ENCODE results near the gene GALNT2.

The GALNT2 gene

GRCh38 chr1:230248016-230248888 is 181.2 kb downstream of the GALNT2 start:
- DNase-seq = no peak

GRCh38 chr1:230248889-230249270 is 181.8 kb downstream of the GALNT2 start:
- DNase-seq = no peak

- no peak for DNase-seq
Observed at GRCh38 chr1:230249695-230250480, 182.8 kb downstream of the GALNT2 start.

DNA sequence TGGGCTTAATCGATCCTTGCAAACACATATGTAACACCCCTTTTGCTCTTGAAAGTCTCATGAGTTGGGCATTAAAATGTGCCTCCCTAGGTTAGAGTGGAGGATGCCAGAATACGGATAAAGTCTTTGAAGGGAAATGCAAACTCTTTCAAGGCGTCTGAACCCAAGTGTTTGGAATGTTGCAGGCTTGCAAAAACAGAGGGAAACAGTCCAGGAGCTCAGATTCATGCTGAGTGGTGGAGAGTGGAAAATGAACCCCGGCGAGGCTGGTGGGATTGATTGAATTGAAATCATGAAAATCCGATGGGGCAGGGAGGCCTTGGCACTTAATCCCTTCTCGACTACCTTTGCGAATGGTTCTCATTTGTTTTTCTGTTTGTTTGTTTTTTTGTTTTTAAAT is 183.6 kb downstream of the GALNT2 start:
- no peak for DNase-seq

DNA sequence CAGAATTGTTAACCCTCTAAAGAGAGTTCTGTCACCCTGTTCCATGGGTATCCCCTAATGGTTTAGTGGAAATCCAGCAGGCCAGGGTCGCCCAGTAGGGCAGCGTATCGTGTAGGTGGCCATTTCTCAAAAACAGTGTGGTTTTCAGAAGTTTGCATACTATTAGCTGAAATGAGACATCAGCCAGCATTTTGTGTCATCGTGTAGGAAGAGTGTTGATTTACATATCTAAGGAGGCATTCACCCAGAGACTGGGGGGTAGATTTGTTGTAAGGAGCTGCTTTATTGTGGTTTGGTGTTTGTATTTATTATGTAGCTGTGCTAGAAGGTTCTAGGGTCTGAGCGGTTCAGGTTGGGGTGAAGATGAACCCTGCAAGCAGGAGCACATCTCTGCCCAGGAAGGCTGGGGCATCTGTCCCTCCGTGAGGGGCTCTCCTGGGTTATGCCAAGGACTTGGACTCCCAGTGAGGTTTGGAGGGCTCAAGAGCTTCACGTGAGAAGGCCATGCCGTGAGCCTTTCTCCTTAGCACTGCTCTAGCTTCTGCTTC is 184.7 kb downstream of the GALNT2 start:
- no peak for DNase-seq

DNA sequence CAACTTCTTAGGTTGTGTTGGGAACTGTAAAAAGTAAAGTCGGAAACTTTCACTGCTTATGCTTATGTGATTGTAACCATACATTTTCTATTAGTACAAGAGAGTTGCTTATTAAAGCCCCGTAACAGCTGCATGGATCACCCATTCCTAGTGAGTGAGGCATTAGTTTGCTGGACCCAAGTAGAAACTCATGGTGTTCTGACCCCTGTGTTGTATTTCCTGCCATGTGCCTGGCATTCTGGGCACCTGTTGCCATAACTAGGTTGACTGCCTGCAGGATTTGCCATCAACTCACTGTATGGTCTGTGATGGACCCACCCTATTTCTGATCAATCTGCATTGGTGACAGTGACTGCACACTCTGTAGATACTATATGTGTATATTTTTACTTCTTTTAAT is 186.1 kb downstream of the GALNT2 start:
- no peak for DNase-seq

DNA sequence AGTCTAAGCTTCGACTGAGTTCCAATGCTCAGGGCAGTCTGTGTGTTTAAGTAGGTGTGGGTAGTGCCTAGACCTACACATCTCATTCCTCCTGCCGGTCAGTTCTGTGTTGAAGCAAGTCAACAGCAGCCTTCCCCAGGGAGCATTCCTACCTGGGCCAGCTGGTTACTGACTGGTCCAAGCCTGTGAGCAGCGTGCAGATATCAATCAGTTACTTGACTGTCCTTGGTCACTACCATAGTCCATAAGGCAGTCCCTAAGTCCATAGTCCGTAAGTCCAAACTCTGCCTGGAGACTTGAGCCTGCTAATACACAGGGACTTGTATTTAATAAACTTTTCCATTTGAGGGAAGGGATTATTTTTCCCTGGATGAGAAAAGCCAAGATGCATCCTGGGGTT is 187.2 kb downstream of the GALNT2 start:
- no peak for DNase-seq

- DNase-seq = no peak
Observed at GRCh38 chr1:230255116-230255515, 188.1 kb downstream of the GALNT2 start.

DNA sequence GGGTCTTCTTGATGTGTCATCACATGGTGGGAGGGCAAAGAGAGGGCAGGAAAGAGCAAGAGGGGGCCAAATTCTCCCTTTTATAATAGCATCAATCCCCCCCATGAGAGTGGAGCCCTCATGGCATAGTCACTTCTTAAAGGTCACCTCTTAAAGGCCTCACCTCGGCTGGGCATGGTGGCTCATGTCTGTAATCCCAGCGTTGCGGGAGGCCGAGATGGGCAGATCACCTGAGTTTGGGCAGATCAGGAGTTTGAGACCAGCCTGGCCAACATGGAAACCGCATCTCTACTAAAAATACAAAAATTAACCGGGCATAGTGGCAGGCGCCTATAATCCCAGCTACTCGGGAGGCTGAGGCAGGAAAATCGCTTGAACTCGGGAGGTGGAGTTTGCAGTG is 189.0 kb downstream of the GALNT2 start:
- no peak for DNase-seq

- DNase-seq = no peak
Observed at GRCh38 chr1:230256896-230257295, 189.9 kb downstream of the GALNT2 start.

DNA sequence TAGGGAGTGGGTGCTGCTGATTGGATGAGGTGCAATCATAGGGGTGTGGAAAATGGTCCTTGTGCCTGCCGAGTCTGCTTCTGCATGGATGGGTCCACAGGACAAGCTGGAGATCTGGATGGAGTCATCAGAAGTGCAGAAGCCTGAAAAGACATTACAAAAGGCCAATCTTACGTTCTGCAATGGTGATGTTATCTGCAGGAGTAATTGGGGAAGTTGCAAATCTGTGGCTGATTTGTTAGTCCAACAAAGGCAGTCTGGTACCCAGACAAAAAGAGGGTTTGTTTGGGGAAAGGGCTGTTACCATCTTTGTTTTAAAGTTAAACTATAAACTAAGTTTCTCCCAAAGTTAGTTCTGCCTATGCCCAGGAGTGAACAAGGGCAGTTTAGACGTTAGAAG is 192.6 kb downstream of the GALNT2 start:
- DNase-seq = no peak

- DNase-seq = no peak
Observed at GRCh38 chr1:230260831-230261230, 193.8 kb downstream of the GALNT2 start.

GRCh38 chr1:230261928-230262650 is 195.1 kb downstream of the GALNT2 start:
- DNase-seq = no peak

DNA sequence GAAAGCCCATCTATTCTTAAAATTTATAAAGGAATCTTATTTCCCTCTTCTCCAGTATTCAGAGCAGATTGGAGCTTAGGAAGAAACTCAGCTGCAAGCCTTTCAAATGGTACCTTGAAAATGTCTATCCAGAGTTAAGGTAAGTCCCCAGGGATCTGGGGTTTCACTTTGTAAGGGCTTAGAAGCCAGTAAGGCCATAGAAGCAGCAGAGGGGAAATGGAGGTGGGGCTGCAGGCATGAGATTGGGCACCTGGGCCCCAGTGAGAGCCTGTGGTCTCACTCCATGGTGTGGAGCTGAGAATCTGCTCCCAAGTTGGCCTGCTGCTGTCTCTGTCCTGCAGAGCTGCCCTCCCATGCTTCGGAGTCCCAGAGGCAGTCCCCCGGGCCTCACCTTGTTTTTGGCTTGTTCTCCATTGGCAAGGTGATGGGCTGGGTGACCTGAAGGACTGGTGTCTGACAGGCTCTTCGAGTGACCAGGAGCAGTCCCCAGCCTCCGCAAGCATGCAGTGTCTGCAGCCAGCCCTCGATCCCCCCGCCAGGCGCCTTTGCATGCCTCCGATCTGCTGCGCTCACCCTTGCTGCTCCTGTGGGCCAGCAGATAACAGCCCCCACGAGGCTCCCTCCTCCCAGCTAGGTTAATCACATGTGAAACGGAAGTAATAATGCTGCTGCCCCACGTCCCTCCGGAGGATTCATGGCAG is 196.0 kb downstream of the GALNT2 start:
- DNase-seq = no peak

GRCh38 chr1:230263568-230264195 is 196.6 kb downstream of the GALNT2 start:
- no peak for DNase-seq

- no peak for DNase-seq
Observed at GRCh38 chr1:230264342-230264741, 197.3 kb downstream of the GALNT2 start.

GRCh38 chr1:230265200-230266115 is 198.4 kb downstream of the GALNT2 start:
- no peak for DNase-seq

- no peak for DNase-seq
Observed at GRCh38 chr1:230266456-230266855, 199.4 kb downstream of the GALNT2 start.

GRCh38 chr1:230267338-230268065 is 200.5 kb downstream of the GALNT2 start:
- no peak for DNase-seq

All from activated effector memory CD4-positive, alpha-beta T cell treated with Interleukin-2 at 50 U/mL for 16 hours (primary cell).